ENCODE results near the gene SRP54. TPM values are rescaled to one million over a fixed set of nuclear protein-coding genes. Genes with fewer than 3 reads are reported as not detected.

SRP54 gene
- total and polyA plus RNA-seq, 2 of the 8 experiments (the other 6 are each of a cell fraction or from before 2014, with no cell fraction given): 19.7 to 60.0 TPM

DNA sequence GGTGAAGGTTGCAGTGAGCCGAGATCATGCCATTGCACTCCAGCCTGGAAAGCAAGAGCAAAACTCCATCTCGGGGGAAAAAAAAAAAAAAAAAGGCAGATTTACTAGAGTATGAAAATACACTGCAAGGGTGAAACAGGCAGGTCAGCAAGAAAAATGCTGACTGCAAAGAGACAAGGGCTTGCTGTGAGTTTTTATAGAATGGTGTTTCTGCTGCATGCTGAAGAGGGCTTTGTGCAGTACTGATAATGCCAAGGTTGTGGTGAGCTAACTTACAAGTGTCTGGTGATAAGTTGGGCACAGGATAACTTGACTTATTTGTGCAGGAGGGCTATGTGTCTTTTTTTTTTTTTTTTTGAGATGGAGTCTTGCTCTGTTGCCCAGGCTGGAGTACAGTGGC is 25.9 kb upstream of the SRP54 start:
- no peaks in the 10 kb centered on the region for H3K79me1 ChIP-seq (ENCODE audit: low read depth, low read length)
- no peak overlapping the region for H2BK20ac ChIP-seq (ENCODE audit: low read length)
- no peaks in the 10 kb centered on the region; a peak in 1 of 4 replicates for H3K79me2 ChIP-seq (ENCODE audit: control insufficient read depth in 1 of 2, insufficient read depth in 2 of 2, low read length in 2 of 2)
- ChIA-PET POLR2A (ENCODE audit: partially characterized antibody) (interaction anchor here (0.6 kb wide), 1 partner anchor 113 kb away, joined by 4 read pairs; no protein-coding TSS in a partner anchor), CTCF (ENCODE audit: partially characterized antibody) (no interaction called here)
- H3K14ac ChIP-seq (ENCODE audit: insufficient read length): no peak overlapping the region
- H4K5ac ChIP-seq (ENCODE audit: insufficient read length, low read depth, low read length): no peak overlapping the region
- no peak overlapping the region for H3K4me3 ChIP-seq (ENCODE audit: extremely low read depth in 1 of 4, insufficient read depth in 2 of 4, low read depth in 3 of 4, low read length in 4 of 4)
- H3K56ac ChIP-seq (replicated peaks; ENCODE audit: insufficient read length, low read depth, low read length): no peak overlapping the region
- H3K9ac ChIP-seq (replicated peaks in 1 of 4; ENCODE audit: extremely low read depth in 1 of 4, low read depth in 3 of 4, low read length in 3 of 4): no peak overlapping the region
- H3K23me2 ChIP-seq (ENCODE audit: low read depth, low read length): no peaks in the 10 kb centered on the region
- H3K27ac ChIP-seq (ENCODE audit: low read depth, low read length): no peak overlapping the region
- TF ChIP-seq CTBP2 (IDR thresholded peaks at IDR 0.05; ENCODE audit: borderline replicate concordance, insufficient read depth, insufficient read length, low read length) (no peak), KDM5A (IDR thresholded peaks at IDR 0.05; ENCODE audit: low read length) (no peak), TAF1 (IDR thresholded peaks at IDR 0.05; ENCODE audit: low read depth, low read length) (no peak), ZNF274 (IDR thresholded peaks at IDR 0.05; ENCODE audit: borderline replicate concordance, extremely low read depth, low read length) (no peak), SP4 (IDR thresholded peaks at IDR 0.05; ENCODE audit: low read length) (no peak), ASH2L (IDR thresholded peaks at IDR 0.05; ENCODE audit: low read length) (no peak)
- no peaks in the 10 kb centered on the region for H3K4me1 ChIP-seq (replicated peaks in 1 of 4; ENCODE audit: control insufficient read depth in 3 of 4, insufficient read depth in 4 of 4, low read length in 3 of 4)
- no peak overlapping the region for H3K18ac ChIP-seq (ENCODE audit: extremely low read depth, low read length)
- no peak overlapping the region for H2AFZ ChIP-seq (ENCODE audit: low read length)
- H4K91ac ChIP-seq (replicated peaks; ENCODE audit: insufficient read length, low read length): no peak overlapping the region
- no peak overlapping the region for H2AK5ac ChIP-seq (ENCODE audit: low read depth, low read length)
- no peaks in the 10 kb centered on the region for H3K27me3 ChIP-seq (replicated peaks in 1 of 4; ENCODE audit: control insufficient read depth in 3 of 4, extremely low read depth in 1 of 4, insufficient read depth in 3 of 4, low read length in 3 of 4)
- H2BK120ac ChIP-seq (replicated peaks; ENCODE audit: low read depth, low read length): no peak overlapping the region
- H2BK12ac ChIP-seq (ENCODE audit: low read depth, low read length): no peak overlapping the region
- H3K4ac ChIP-seq (replicated peaks; ENCODE audit: insufficient read length, low read depth, low read length): no peak overlapping the region
- no peak overlapping the region for H3K4me2 ChIP-seq (ENCODE audit: insufficient read depth in 1 of 2, low read depth in 2 of 2, low read length in 2 of 2)
- H2BK15ac ChIP-seq (ENCODE audit: low read length): no peak overlapping the region
- H4K20me1 ChIP-seq (replicated peaks in 1 of 2; ENCODE audit: control insufficient read depth in 1 of 2, insufficient read depth in 2 of 2, low read length in 2 of 2): peaks cover 0 to 1% of the 10 kb centered on the region in 2 experiments
- H3K23ac ChIP-seq (ENCODE audit: insufficient read length): no peak overlapping the region
- H2BK5ac ChIP-seq (ENCODE audit: low read depth, low read length): no peak overlapping the region
- H4K8ac ChIP-seq (ENCODE audit: extremely low read depth, insufficient read depth, low read length): no peak overlapping the region
- peaks cover 0 to 4% (median 3%) of the 10 kb centered on the region in 4 experiments; a peak in 3 of 8 replicates for H3K36me3 ChIP-seq (ENCODE audit: control insufficient read depth in 2 of 4, insufficient read depth in 4 of 4, low read length in 3 of 4)
- WGBS, 2 experiments (ENCODE audit: extremely low coverage in 1 of 2, insufficient coverage in 1 of 2, insufficient read length in 1 of 2, insufficient replicate concordance in 2 of 2, low coverage in 1 of 2, low lambda C conversion rate in 2 of 2, missing lambda C conversion rate in 1 of 2): 83% methylated on average over 1 of the region's 2 CpGs; no CpG with 5 or more reads in 1 of the 2 experiments
- H3K9me3 ChIP-seq (ENCODE audit: insufficient read depth in 2 of 2, low read depth in 1 of 2, low read length in 1 of 2): no peaks in the 10 kb centered on the region
- no peak for FAIRE-seq
- DNase-seq (ENCODE audit: low read depth in 1 of 2, low spot score in 2 of 2): no peak

Data from H1 (cell line).